H1 (cell line): ENCODE data around the gene MVK. TPM values are rescaled to one million over a fixed set of nuclear protein-coding genes. Genes with fewer than 3 reads are reported as not detected.

Experiments used
- CTCF ChIA-PET: fragments of 300-600 bp; sonication (Branson Sonifier 250); formaldehyde crosslinking; loops from one replicate; lab custom pipeline; 2021; ENCODE audit not compliant: partially characterized antibody; lab: Charles Lee
- POLR2A ChIA-PET: fragments of 300-600 bp; sonication (Branson Sonifier 250); formaldehyde crosslinking; loops from one replicate; lab custom pipeline; 2021; ENCODE audit warnings: inconsistent platforms; ENCODE audit not compliant: partially characterized antibody; lab: Charles Lee
- DNase-seq, 2 experiments: peaks; one replicate each; pipeline versions ENCODE4 v3.0.0 to v3.0.0-alpha.2; 2010 to 2022; ENCODE audit warnings: low spot score in 2 of 2, low read depth in 1 of 2, mixed read lengths in 1 of 2
- FAIRE-seq: peaks from 2 replicates; lab custom pipeline; 2011; peaks lifted over from hg19 to GRCh38; lab: Jason Lieb, UNC
- H2AFZ ChIP-seq: 2 replicates; pipeline ENCODE4 v1.8.1; 2012; ENCODE audit warnings: low read length, inconsistent platforms
- H2AK5ac ChIP-seq: 2 replicates; pipeline ENCODE4 v1.6.1; 2013; ENCODE audit warnings: low read depth, low read length
- H2BK120ac ChIP-seq: replicated peaks from 2 replicates; pipeline ENCODE3; 2013; ENCODE audit warnings: low read depth, low read length, inconsistent platforms
- H2BK12ac ChIP-seq: 2 replicates; pipeline ENCODE4 v1.6.1; 2013; ENCODE audit warnings: low read depth, low read length
- H2BK15ac ChIP-seq: 2 replicates; pipeline ENCODE4 v1.6.1; 2013; ENCODE audit warnings: low read length
- H2BK20ac ChIP-seq: 2 replicates; pipeline ENCODE4 v1.6.1; 2013; ENCODE audit warnings: low read length
- H2BK5ac ChIP-seq: 2 replicates; pipeline ENCODE4 v1.6.1; 2013; ENCODE audit warnings: low read depth, low read length
- H3K14ac ChIP-seq: 2 replicates; pipeline ENCODE4 v1.6.1; 2013; ENCODE audit warnings: inconsistent platforms; ENCODE audit not compliant: insufficient read length
- H3K18ac ChIP-seq: 2 replicates; pipeline ENCODE4 v1.6.1; 2013; ENCODE audit warnings: low read length; ENCODE audit errors: extremely low read depth
- H3K23ac ChIP-seq: 2 replicates; pipeline ENCODE4 v1.6.1; 2013; ENCODE audit warnings: inconsistent platforms; ENCODE audit not compliant: insufficient read length
- H3K23me2 ChIP-seq: 2 replicates; pipeline ENCODE4 v1.6.1; 2013; ENCODE audit warnings: low read depth, low read length
- H3K27ac ChIP-seq: 2 replicates; pipeline ENCODE4 v1.6.1; 2011; ENCODE audit warnings: low read depth, low read length, inconsistent platforms
- H3K27me3 ChIP-seq, 4 experiments: replicated peaks in 1 of 4; 1 replicate in 1 of 4; 2 replicates in 3 of 4; pipeline versions ENCODE4 v1.6.1 to v1.8.1; 2011 to 2013; ENCODE audit warnings: low read length in 3 of 4, mild to moderate bottlenecking in 3 of 4, inconsistent platforms in 2 of 4, mixed read lengths in 2 of 4, moderate library complexity in 1 of 4; ENCODE audit not compliant: control insufficient read depth in 3 of 4, insufficient read depth in 3 of 4; ENCODE audit errors: extremely low read depth in 1 of 4
- H3K36me3 ChIP-seq, 4 experiments: 2 replicates each; pipeline versions ENCODE4 v1.6.1 to v1.8.1; 2011 to 2013; ENCODE audit warnings: mild to moderate bottlenecking in 4 of 4, low read length in 3 of 4, moderate library complexity in 2 of 4, control low read depth in 1 of 4, inconsistent platforms in 1 of 4; ENCODE audit not compliant: insufficient read depth in 4 of 4, control insufficient read depth in 2 of 4
- H3K4ac ChIP-seq: replicated peaks from 2 replicates; pipeline ENCODE3; 2013; ENCODE audit warnings: low read length, low read depth, mixed read lengths, inconsistent platforms; ENCODE audit not compliant: insufficient read length
- H3K4me1 ChIP-seq, 4 experiments: replicated peaks in 1 of 4; 1 replicate in 1 of 4; 2 replicates in 3 of 4; pipeline versions ENCODE4 v1.6.1 to v1.8.1; 2011 to 2013; ENCODE audit warnings: low read length in 3 of 4, inconsistent platforms in 2 of 4, mixed read lengths in 1 of 4; ENCODE audit not compliant: insufficient read depth in 4 of 4, control insufficient read depth in 3 of 4
- H3K4me2 ChIP-seq, 2 experiments: 2 replicates each; pipeline versions ENCODE4 v1.6.1 to v1.8.1; 2011 to 2013; ENCODE audit warnings: low read depth in 2 of 2, low read length in 2 of 2, control low read depth in 1 of 2, inconsistent platforms in 1 of 2, mild to moderate bottlenecking in 1 of 2; ENCODE audit not compliant: insufficient read depth in 1 of 2
- H3K4me3 ChIP-seq, 4 experiments: fragments of 200-600, 300-600 bp in 1 of 4; sonication (generic), shearing (Covaris generic), sonication (Bioruptor Twin) in 1 of 4; 2 replicates each; pipeline versions ENCODE4 v1.5.1 to v1.8.1; 2011 to 2016; ENCODE audit warnings: low read length in 4 of 4, low read depth in 3 of 4, control low read depth in 2 of 4, inconsistent platforms in 2 of 4, mild to moderate bottlenecking in 2 of 4, mixed read lengths in 1 of 4, moderate library complexity in 1 of 4; ENCODE audit not compliant: insufficient read depth in 2 of 4; ENCODE audit errors: extremely low read depth in 1 of 4
- H3K56ac ChIP-seq: replicated peaks from 2 replicates; pipeline ENCODE3; 2013; ENCODE audit warnings: low read depth, mild to moderate bottlenecking, mixed read lengths, low read length, inconsistent platforms; ENCODE audit not compliant: insufficient read length
- H3K79me1 ChIP-seq: 2 replicates; pipeline ENCODE4 v1.6.1; 2013; ENCODE audit warnings: low read depth, low read length, control low read depth
- H3K79me2 ChIP-seq, 2 experiments: 2 replicates each; pipeline versions ENCODE4 v1.6.1 to v1.8.1; 2012 to 2013; ENCODE audit warnings: low read length in 2 of 2, mild to moderate bottlenecking in 2 of 2, inconsistent platforms in 1 of 2; ENCODE audit not compliant: insufficient read depth in 2 of 2, control insufficient read depth in 1 of 2
- H3K9ac ChIP-seq, 4 experiments: replicated peaks in 1 of 4; 1 replicate in 1 of 4; 2 replicates in 3 of 4; pipeline versions ENCODE4 v1.6.1 to v1.8.1; 2011 to 2013; ENCODE audit warnings: low read depth in 3 of 4, low read length in 3 of 4, control low read depth in 2 of 4, mild to moderate bottlenecking in 2 of 4, moderate library complexity in 2 of 4, inconsistent platforms in 1 of 4; ENCODE audit errors: extremely low read depth in 1 of 4
- H3K9me3 ChIP-seq, 2 experiments: 2 replicates each; pipeline versions ENCODE4 v1.6.1 to v1.8.1; 2012 to 2013; ENCODE audit warnings: mild to moderate bottlenecking in 2 of 2, moderate library complexity in 2 of 2, control low read depth in 1 of 2, inconsistent platforms in 1 of 2, low read depth in 1 of 2, low read length in 1 of 2, mixed read lengths in 1 of 2; ENCODE audit not compliant: insufficient read depth in 2 of 2
- H4K20me1 ChIP-seq, 2 experiments: replicated peaks in 1 of 2; 2 replicates each; pipeline versions ENCODE3 to v1.8.1; 2011 to 2013; ENCODE audit warnings: inconsistent platforms in 2 of 2, low read length in 2 of 2, mild to moderate bottlenecking in 1 of 2; ENCODE audit not compliant: insufficient read depth in 2 of 2, control insufficient read depth in 1 of 2
- H4K5ac ChIP-seq: 2 replicates; pipeline ENCODE4 v1.6.1; 2013; ENCODE audit warnings: low read length, low read depth, mixed read lengths, inconsistent platforms; ENCODE audit not compliant: insufficient read length
- H4K8ac ChIP-seq: 2 replicates; pipeline ENCODE4 v1.8.0; 2013; ENCODE audit warnings: mild to moderate bottlenecking, moderate library complexity, low read length, inconsistent platforms; ENCODE audit not compliant: insufficient read depth; ENCODE audit errors: extremely low read depth
- H4K91ac ChIP-seq: replicated peaks from 2 replicates; pipeline ENCODE3; 2013; ENCODE audit warnings: low read length, mixed read lengths, inconsistent platforms; ENCODE audit not compliant: insufficient read length
- ASH2L ChIP-seq: fragments of 200-600, 300-600 bp; sonication (generic); IDR thresholded peaks from one replicate; pipeline ENCODE4 v1.7.1; 2017; ENCODE audit warnings: low read length
- BRCA1 ChIP-seq: IDR thresholded peaks from 2 replicates; pipeline ENCODE4 v1.6.1; 2012; ENCODE audit warnings: low read depth, low read length, improper control_type of control experiment
- CEBPB ChIP-seq: IDR thresholded peaks from 2 replicates; pipeline ENCODE4 v1.6.1; 2012; ENCODE audit warnings: low read depth, low read length
- GABPA ChIP-seq: IDR thresholded peaks from 2 replicates; pipeline ENCODE4 v1.6.1; 2011; ENCODE audit warnings: mild to moderate bottlenecking, low read length, moderate library complexity, borderline replicate concordance; ENCODE audit not compliant: insufficient read depth
- GTF2F1 ChIP-seq: IDR thresholded peaks from 2 replicates; pipeline ENCODE4 v1.6.1; 2012; ENCODE audit warnings: low read depth, low read length, improper control_type of control experiment, borderline replicate concordance
- JUND ChIP-seq: IDR thresholded peaks from 2 replicates; pipeline ENCODE4 v1.6.1; 2011; ENCODE audit warnings: mild to moderate bottlenecking, improper control_type of control experiment, low read length
- KDM1A ChIP-seq: fragments of 200-600, 300-600 bp; sonication (generic); IDR thresholded peaks from 2 replicates; pipeline ENCODE4 v1.7.1; 2016; ENCODE audit warnings: mild to moderate bottlenecking, low read length, borderline replicate concordance
- MAFK ChIP-seq: IDR thresholded peaks from 2 replicates; pipeline ENCODE4 v1.6.1; 2012; ENCODE audit warnings: low read depth, mild to moderate bottlenecking, improper control_type of control experiment, low read length
- PHF8 ChIP-seq: fragments of 200-600 bp; sonication (generic); conservative IDR thresholded peaks from 2 replicates; pipeline ENCODE4 v1.7.1; 2012; ENCODE audit warnings: low read depth, mild to moderate bottlenecking, inconsistent platforms, low read length, moderate library complexity
- RAD21 ChIP-seq, 2 experiments: IDR thresholded peaks in 1 of 2; conservative IDR thresholded peaks in 1 of 2; 2 replicates each; pipeline ENCODE4 v1.6.1; 2011; ENCODE audit warnings: low read depth in 2 of 2, low read length in 2 of 2, improper control_type of control experiment in 1 of 2, inconsistent platforms in 1 of 2, mild to moderate bottlenecking in 1 of 2, moderate library complexity in 1 of 2
- RFX5 ChIP-seq: IDR thresholded peaks from 2 replicates; pipeline ENCODE4 v1.6.1; 2011; ENCODE audit warnings: low read depth, low read length, improper control_type of control experiment, borderline replicate concordance
- RNF2 ChIP-seq: fragments of 200-900, 300-1000 bp; sonication (generic); IDR thresholded peaks from 2 replicates; pipeline ENCODE4 v1.7.1; 2016; ENCODE audit warnings: borderline replicate concordance, low read depth, mild to moderate bottlenecking, antibody characterized with exemption, low read length; ENCODE audit not compliant: poor library complexity, severe bottlenecking; ENCODE audit errors: missing control alignments
- RXRA ChIP-seq: IDR thresholded peaks from 2 replicates; pipeline ENCODE4 v1.6.1; 2011; ENCODE audit warnings: low read depth, mild to moderate bottlenecking, low read length, moderate library complexity; ENCODE audit not compliant: insufficient read depth
- SP1 ChIP-seq: IDR thresholded peaks from 2 replicates; pipeline ENCODE4 v1.6.1; 2011; ENCODE audit warnings: low read depth, low read length
- WGBS, 2 experiments: shearing (Covaris generic) in 1 of 2; methylation state at CpG; one replicate each; pipeline versions ENCODE4 v1.1.6 to v1.1.7; 2013 to 2015; ENCODE audit warnings: low lambda C conversion rate in 2 of 2, mixed read lengths in 2 of 2, inconsistent platforms in 1 of 2, low coverage in 1 of 2, missing lambda C conversion rate in 1 of 2; ENCODE audit not compliant: insufficient replicate concordance in 2 of 2, insufficient coverage in 1 of 2, insufficient read length in 1 of 2; ENCODE audit errors: extremely low coverage in 1 of 2, missing lambda C conversion rate in 1 of 2; 5-methylcytosine and 5-hydroxymethylcytosine counted together
- polyA plus RNA-seq, 7 experiments: library from polyadenylated mRNA; depleted of rRNA in 3 of 7; stranded (reverse) in 5 of 7; unstranded in 2 of 7; fragments of >200 nt in 5 of 7; fragments of 200-250 nt in 2 of 7; gene quantifications; 1 replicate in 5 of 7; 2 replicates in 1 of 7; 4 replicates in 1 of 7; pipeline versions ENCODE4 v1.2.1 to v1.2.3, GENCODE V29; 2011 to 2013; ENCODE audit warnings: missing spikeins in 2 of 7, mixed read lengths in 2 of 7
- total RNA-seq: library from RNA; stranded (reverse); fragmentation: NEBNext Ultra II Directional; extraction: Animal tissue kit (Norgen Biotek cat#: 25700); gene quantifications from 2 replicates; pipeline ENCODE4 v1.2.1, GENCODE V29; 2021

Gene MVK
- total and polyA plus RNA-seq, 2 of the 8 experiments (the other 6 are each of a cell fraction or from before 2014, with no cell fraction given) = 15.7 to 20.9 TPM

GRCh38 chr12:109567296-109567695 is 6.3 kb upstream of the MVK start:
- no peak overlapping the region for H3K4me3 ChIP-seq
- no peak for FAIRE-seq
- no peak overlapping the region for H3K18ac ChIP-seq
- H2BK5ac ChIP-seq = no peak overlapping the region
- H3K14ac ChIP-seq = no peak overlapping the region
- no peak overlapping the region for H3K23ac ChIP-seq
- no peaks in the 10 kb centered on the region for H3K79me2 ChIP-seq
- no peaks in the 10 kb centered on the region for H3K23me2 ChIP-seq
- H4K20me1 ChIP-seq = no peaks in the 10 kb centered on the region
- H3K27ac ChIP-seq = no peak overlapping the region
- WGBS, 2 experiments = 97% methylated on average over 10 of the region's 10 CpGs; no CpG with 5 or more reads in 1 of the 2 experiments
- peaks cover 2 to 28% (median 8%) of the 10 kb centered on the region in 4 experiments; a peak in 5 of 8 replicates for H3K36me3 ChIP-seq
- no peak overlapping the region for H3K4me2 ChIP-seq
- H4K5ac ChIP-seq = no peak overlapping the region
- H2AFZ ChIP-seq = no peak overlapping the region
- H4K91ac ChIP-seq = no peak overlapping the region
- no peak overlapping the region for H2BK15ac ChIP-seq
- no peak overlapping the region for H3K56ac ChIP-seq
- DNase-seq = no peak
- H3K9me3 ChIP-seq = no peaks in the 10 kb centered on the region
- no peak overlapping the region for H2BK20ac ChIP-seq
- H4K8ac ChIP-seq = no peak overlapping the region
- CTCF ChIA-PET = interaction anchor here (0.7 to 6.1 kb wide), 3 partner anchors 43 to 437 kb away, joined by 3 to 40 read pairs (median 3); no protein-coding TSS in a partner anchor
- H2AK5ac ChIP-seq = no peak overlapping the region
- H3K4ac ChIP-seq = no peak overlapping the region
- no peak overlapping the region for H3K9ac ChIP-seq
- POLR2A ChIA-PET = interaction anchor here (0.6 kb wide), 1 partner anchor 9 kb away, joined by 3 read pairs; no protein-coding TSS in a partner anchor
- no peaks in the 10 kb centered on the region for H3K79me1 ChIP-seq
- H2BK120ac ChIP-seq = no peak overlapping the region
- H2BK12ac ChIP-seq = no peak overlapping the region
- H3K4me1 ChIP-seq = no peaks in the 10 kb centered on the region
- no peaks in the 10 kb centered on the region for H3K27me3 ChIP-seq
- TF ChIP-seq GTF2F1 (no peak), RFX5 (no peak), RAD21 (IDR thresholded peaks at IDR 0.05 in 1 of 2, conservative IDR thresholded peaks at IDR 0.05 in 1 of 2; ENCODE audit: low read depth in 2 of 2, low read length in 2 of 2) (no peak), PHF8 (no peak), BRCA1 (no peak), MAFK (no peak), CEBPB (no peak), KDM1A (no peak), JUND (no peak), GABPA (no peak), RXRA (no peak), SP1 (no peak), RNF2 (no peak), ASH2L (no peak)
